Measurements from ENCODE around the gene FAM222A.

The FAM222A gene

DNA sequence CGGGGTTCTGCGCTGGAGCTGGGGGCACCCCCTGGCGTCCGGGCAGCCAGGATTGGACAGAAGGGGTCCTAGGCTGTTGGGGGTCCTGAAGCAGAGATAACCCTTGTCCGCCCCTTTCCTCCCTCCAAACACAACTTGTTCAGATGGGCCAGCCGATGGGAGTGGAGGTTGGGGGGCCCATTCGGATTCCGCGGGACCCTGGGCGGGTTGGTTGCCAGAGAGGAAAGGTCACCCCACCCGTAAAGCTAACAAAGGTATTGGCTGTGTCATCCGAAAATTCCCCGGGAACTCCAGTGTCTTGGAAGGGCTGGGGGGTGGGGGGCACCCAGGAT, 1.3 kb downstream of the FAM222A start:
- Mint-ChIP-seq H3K27me3 (peaks cover 63% of the 10 kb centered on the region), H3K9me3 (no peaks in the 10 kb centered on the region), H3K4me1 (peaks cover 12% of the 10 kb centered on the region), H3K27ac (no peak overlapping the region), H3K4me3 (peak overlapping the region; percentile 44), H3K36me3 (no peaks in the 10 kb centered on the region)
- ATAC-seq, result no peak

DNA sequence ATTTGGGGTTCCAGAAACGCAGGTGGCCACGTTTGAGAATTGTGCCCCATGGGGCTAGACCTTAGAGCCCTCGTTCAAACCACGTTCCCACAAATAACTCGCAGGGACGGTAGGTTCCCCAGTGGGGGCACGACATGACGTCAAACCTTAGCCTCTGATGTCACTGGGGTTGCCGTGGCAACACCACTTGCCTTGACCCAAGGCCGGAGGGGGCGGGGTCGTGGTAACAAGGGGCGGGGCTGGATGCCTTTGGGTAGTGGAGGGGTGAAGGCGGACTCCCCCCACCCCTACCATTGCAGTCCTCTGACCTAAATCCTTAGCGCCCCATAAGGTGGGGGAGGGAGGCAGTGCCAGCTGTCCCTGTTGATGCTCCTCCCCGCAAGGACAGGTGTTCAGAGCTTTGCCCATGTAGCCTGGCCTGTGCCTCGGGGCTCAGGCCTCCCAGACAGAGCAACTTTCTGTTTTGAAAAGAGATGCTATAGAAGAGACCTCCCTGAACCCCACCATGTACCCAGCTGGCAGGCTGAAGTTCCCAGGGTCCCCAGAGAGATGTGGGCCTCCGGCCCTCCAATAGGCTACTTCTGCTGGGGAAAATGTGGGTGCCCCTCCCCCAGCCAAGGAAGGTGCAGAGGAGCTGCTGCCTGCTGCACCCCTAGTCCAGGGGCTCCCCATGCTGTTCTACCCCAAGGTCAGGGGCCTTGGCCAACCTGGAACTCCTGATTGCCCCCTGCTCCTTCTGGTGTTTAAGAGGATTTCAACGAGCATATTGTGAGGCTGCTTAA, 1.9 kb downstream of the FAM222A start:
- peaks cover 59% of the 10 kb centered on the region for H3K27me3 Mint-ChIP-seq
- ATAC-seq, result no peak
- peak overlapping the region; percentile 44 for H3K4me3 Mint-ChIP-seq
- H3K36me3 Mint-ChIP-seq, result no peaks in the 10 kb centered on the region
- no peaks in the 10 kb centered on the region for H3K9me3 Mint-ChIP-seq
- H3K27ac Mint-ChIP-seq, result no peak overlapping the region
- peaks cover 12% of the 10 kb centered on the region for H3K4me1 Mint-ChIP-seq

DNA sequence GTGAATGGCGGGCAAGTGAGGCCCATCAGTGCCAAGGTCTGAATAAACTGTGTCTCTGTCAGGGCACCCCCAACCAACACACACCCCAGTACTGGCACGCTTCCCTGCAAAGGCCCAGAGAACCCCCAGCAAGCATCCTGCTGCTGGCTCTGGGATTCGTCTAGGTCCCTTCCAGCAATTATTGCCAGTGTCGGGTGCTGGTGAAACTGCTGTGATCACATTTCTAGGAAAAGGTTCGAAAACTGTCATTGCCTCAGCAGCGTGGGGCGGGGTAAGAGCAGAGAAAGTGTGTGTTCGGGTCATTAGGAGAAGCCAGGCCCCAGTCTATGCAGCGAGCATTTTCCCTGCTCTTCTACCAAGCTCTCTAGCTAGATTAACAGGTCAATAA, 2.5 kb downstream of the FAM222A start:
- peaks cover 53% of the 10 kb centered on the region for H3K27me3 Mint-ChIP-seq
- no peak overlapping the region for H3K27ac Mint-ChIP-seq
- no peak overlapping the region for H3K4me3 Mint-ChIP-seq
- no peak for ATAC-seq
- H3K36me3 Mint-ChIP-seq, result no peaks in the 10 kb centered on the region
- peaks cover 12% of the 10 kb centered on the region for H3K4me1 Mint-ChIP-seq
- H3K9me3 Mint-ChIP-seq, result no peaks in the 10 kb centered on the region

- no peaks in the 10 kb centered on the region for H3K9me3 Mint-ChIP-seq
- no peak overlapping the region for H3K4me3 Mint-ChIP-seq
- peaks cover 46% of the 10 kb centered on the region for H3K27me3 Mint-ChIP-seq
- no peaks in the 10 kb centered on the region for H3K36me3 Mint-ChIP-seq
- peaks cover 12% of the 10 kb centered on the region for H3K4me1 Mint-ChIP-seq
- no peak overlapping the region for H3K27ac Mint-ChIP-seq
- ATAC-seq, result no peak
Measured at GRCh38 chr12:109716512-109717389, 3.1 kb downstream of the FAM222A start.

DNA sequence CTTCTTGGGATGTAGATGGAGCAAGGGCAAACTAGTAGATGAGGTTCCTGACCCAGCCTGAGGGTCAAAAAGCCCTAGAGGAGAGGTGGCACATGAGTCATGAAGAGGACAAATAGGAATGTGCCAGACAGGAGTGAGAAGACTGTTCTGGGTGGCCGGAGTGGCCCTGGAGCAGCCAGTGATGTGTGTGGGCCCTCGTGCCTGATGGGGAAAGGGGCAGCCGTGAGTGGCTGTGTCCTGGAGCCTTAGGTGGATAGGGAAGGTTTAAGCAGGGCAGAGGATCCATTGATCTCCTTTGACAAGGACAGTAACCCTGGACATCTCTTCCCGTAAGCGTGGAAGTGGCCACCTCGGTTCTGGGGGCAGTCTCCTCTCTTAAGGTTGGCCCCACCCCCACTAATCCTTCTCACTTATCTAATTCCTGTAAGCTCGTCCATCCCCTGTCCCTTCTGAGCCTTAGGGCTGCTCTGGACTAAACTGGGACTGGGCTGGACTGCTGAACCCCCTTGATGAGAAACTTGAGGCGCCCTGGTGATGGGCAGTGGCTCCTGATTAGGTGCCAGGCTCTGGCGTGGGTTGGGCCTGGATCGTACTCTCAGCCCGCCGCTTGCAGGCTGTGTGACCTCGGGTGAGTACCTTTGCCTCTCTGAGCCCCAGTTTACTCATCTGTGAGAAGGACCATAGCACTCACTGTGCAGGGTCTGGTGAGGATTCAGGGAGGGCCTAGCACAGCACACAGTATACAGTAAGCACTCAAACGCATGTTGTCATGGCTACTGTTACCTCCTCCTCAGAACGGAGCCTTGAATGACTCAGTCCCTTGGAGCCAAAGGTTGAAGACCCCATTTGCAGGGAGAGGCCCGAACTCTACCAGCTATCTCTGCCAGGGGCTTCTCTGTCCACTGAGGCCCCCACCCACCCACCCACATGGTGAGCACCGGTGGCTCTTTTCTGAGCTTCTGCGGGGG, 4.0 kb downstream of the FAM222A start:
- peaks cover 12% of the 10 kb centered on the region for H3K4me1 Mint-ChIP-seq
- no peaks in the 10 kb centered on the region for H3K9me3 Mint-ChIP-seq
- ATAC-seq, result no peak
- no peaks in the 10 kb centered on the region for H3K36me3 Mint-ChIP-seq
- H3K27ac Mint-ChIP-seq, result no peak overlapping the region
- peaks cover 38% of the 10 kb centered on the region for H3K27me3 Mint-ChIP-seq
- no peak overlapping the region for H3K4me3 Mint-ChIP-seq

DNA sequence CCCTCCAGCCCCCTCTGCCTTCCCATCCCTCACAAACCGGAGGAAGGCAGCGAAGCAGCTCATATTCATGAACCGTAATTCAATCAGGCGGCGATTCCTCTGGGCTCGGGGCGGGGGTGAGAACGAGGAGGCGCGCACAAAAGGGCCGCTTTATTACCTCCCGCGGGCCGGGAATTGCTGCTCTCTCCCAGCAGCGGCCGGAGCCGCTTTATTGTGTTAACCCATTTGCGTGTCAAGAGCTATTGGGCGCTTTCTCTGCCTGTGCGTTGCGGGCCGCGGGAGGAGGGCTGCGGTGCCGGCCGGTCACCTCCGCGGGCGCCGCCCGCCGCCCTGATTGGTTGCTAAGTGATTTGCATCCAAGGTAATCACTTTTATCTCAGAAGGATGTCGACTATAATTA, 4.8 kb downstream of the FAM222A start:
- Mint-ChIP-seq H3K9me3 (no peaks in the 10 kb centered on the region), H3K27me3 (peaks cover 38% of the 10 kb centered on the region), H3K36me3 (no peaks in the 10 kb centered on the region), H3K4me3 (no peak overlapping the region), H3K27ac (no peak overlapping the region), H3K4me1 (peaks cover 12% of the 10 kb centered on the region)
- ATAC-seq, result no peak

GRCh38 chr12:109719123-109720022, 5.7 kb downstream of the FAM222A start:
- H3K9me3 Mint-ChIP-seq, result no peaks in the 10 kb centered on the region
- no peak overlapping the region for H3K4me3 Mint-ChIP-seq
- ATAC-seq, result no peak

DNA sequence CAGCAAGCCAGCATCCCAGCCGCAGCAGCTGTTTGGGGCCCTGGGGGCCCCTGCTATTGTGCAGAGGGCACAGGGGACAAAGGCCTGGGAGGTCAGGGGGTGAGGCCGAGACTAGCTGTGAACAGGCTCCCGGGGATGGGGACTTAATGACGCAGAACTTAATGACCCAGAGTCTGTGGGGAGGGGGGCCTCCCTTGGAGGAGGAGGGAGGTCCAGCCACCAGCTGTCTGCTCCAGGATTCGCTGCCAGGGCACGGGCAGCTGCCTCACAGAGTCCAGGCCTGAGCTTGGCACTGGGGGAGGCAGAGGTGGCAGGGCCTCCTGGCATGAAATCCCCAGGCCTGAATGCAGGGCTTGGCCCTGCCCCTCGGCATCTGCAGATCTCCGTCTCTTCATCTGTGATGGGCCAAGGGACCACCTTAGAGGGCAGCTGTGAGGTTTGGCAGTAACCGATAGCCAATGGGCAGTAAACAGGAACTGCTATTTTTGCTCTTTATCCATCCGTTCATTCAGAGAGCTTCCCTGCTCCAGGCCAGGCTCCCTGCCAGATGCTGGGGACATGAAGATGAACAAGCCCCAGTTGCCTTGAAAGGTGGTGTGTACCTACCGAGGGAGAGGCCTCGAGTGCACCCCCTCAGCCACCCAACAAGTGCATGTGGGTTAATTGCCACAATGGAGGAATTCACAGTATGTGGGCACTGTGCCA, 6.7 kb downstream of the FAM222A start:
- Mint-ChIP-seq H3K27me3 (peaks cover 38% of the 10 kb centered on the region), H3K4me3 (no peak overlapping the region), H3K27ac (no peak overlapping the region), H3K36me3 (no peaks in the 10 kb centered on the region), H3K9me3 (no peaks in the 10 kb centered on the region), H3K4me1 (peaks cover 6% of the 10 kb centered on the region)
- no peak for ATAC-seq

More at GRCh38 chr12:109719123-109720022, 5.7 kb downstream of the FAM222A start:
- Mint-ChIP-seq H3K4me1 (peaks cover 12% of the 10 kb centered on the region), H3K36me3 (no peaks in the 10 kb centered on the region), H3K27me3 (peaks cover 38% of the 10 kb centered on the region), H3K27ac (no peak overlapping the region)

DNA sequence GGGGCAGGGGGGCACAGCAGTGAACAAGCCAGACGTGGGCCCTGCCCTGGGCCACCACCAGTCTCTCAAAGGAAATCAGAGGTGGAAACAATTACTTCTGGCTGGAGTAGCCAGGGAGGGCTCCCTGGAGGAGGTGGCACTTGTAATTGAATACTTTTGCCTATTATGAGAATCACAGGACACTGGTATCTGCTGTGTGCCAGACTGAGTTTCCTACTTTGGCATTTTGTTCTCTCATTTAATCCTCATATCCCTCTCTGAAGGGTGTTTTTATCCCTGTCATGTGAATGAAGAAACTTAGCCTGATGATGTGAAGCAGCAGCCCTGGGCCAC, 7.2 kb downstream of the FAM222A start:
- no peaks in the 10 kb centered on the region for H3K9me3 Mint-ChIP-seq
- no peaks in the 10 kb centered on the region for H3K36me3 Mint-ChIP-seq
- H3K27me3 Mint-ChIP-seq, result peaks cover 38% of the 10 kb centered on the region
- H3K4me3 Mint-ChIP-seq, result no peak overlapping the region
- no peak overlapping the region for H3K27ac Mint-ChIP-seq
- no peak for ATAC-seq
- H3K4me1 Mint-ChIP-seq, result peaks cover under 1% of the 10 kb centered on the region

DNA sequence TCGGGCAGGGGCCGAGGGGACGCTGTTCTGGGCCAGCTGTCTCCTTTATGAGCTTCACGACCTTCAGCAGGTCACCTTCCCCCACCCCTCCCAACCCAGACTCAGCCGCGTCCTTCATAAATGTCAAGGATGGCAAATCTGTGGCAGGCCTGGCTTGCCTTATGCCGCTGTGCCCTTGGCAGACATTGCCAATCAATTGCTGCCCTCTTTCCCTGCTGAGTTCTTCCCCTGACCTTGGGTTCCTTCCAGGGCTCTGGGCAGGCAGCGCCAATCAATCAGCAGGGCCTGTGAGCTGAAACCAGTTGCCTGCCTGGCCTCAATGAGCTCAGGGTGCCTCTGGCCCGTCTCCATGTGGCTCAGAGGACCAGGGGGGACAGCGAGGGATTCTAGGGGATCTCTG, 7.7 kb downstream of the FAM222A start:
- H3K27ac Mint-ChIP-seq, result no peak overlapping the region
- no peaks in the 10 kb centered on the region for H3K36me3 Mint-ChIP-seq
- H3K9me3 Mint-ChIP-seq, result no peaks in the 10 kb centered on the region
- no peak for ATAC-seq
- no peaks in the 10 kb centered on the region for H3K4me1 Mint-ChIP-seq
- peaks cover 35% of the 10 kb centered on the region for H3K27me3 Mint-ChIP-seq
- H3K4me3 Mint-ChIP-seq, result no peak overlapping the region

GRCh38 chr12:109722022-109722720, 8.5 kb downstream of the FAM222A start:
- Mint-ChIP-seq H3K9me3 (no peaks in the 10 kb centered on the region), H3K4me1 (no peaks in the 10 kb centered on the region), H3K36me3 (no peaks in the 10 kb centered on the region), H3K27ac (no peak overlapping the region), H3K27me3 (peaks cover 26% of the 10 kb centered on the region), H3K4me3 (no peak overlapping the region)
- ATAC-seq, result no peak

DNA sequence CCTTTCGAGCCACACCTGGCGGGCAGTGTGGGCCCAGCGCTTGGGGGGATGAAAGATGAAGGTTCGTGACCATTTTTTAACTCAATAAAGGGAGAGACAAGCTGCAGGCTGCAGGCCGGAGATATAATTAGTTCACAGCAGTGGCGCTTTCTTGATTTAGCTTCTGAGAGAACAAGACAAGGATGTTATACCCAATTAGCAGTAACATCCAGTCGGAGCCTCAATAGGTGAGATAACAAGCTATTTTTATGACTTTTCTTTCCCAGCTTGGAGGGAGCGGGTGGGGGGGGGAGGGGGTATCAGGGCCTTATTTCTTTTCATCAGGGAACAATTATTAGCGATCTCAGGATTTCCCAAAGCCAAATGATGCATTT, 9.1 kb downstream of the FAM222A start:
- Mint-ChIP-seq H3K27me3 (peaks cover 20% of the 10 kb centered on the region), H3K9me3 (no peaks in the 10 kb centered on the region), H3K4me1 (peaks cover 3% of the 10 kb centered on the region), H3K4me3 (no peak overlapping the region), H3K27ac (no peak overlapping the region), H3K36me3 (no peaks in the 10 kb centered on the region)
- no peak for ATAC-seq

DNA sequence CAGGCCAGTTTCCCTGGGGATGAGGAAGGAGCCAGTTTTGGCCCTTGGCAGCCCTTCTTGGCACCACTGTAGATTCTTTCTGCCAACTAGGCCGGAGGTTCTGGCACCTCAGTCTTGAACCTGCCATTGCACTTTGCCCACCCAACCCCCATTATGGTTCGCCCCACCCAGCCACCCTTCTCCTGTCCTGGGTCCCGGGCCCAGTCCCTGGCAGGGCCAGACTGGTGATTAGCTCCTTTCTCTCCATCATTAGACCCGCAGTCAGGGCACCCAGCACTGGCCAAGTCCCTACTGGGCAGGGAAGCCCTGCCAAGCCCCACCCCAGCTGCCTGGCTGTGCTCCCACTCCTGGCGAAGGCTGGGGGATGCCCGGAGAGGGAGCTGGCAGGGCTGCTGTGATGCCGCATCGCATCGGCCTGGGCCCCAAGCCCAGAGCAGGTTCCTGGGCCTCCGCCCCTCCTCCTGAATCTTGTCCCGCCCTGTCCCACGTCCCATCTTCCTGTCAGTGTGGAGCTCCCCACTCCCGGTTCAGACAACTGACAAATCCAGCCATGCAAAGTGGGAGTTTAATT, 9.8 kb downstream of the FAM222A start:
- Mint-ChIP-seq H3K27me3 (peaks cover 16% of the 10 kb centered on the region), H3K27ac (no peak overlapping the region), H3K36me3 (no peaks in the 10 kb centered on the region), H3K4me1 (peaks cover 7% of the 10 kb centered on the region), H3K4me3 (no peak overlapping the region), H3K9me3 (no peaks in the 10 kb centered on the region)
- no peak for ATAC-seq

Data from stimulated activated memory B cell treated with anti-CD40 and anti-IgM and Interleukin-4, amounts not matched to agents 10 μg/mL and 1 μg/mL and 100 μg/mL, for 72 hours (primary cell).